Ectodermal cell (in vitro differentiated cells): ENCODE results near the gene B2M.
"Not testable (repeated sequence)": the region's sequence is repeated elsewhere in the genome, so short reads cannot be mapped to it uniquely, and the experiment has no call there.

Experiments used
- H3K27ac ChIP-seq: 2 replicates; pipeline ENCODE4 v1.7.0; 2013; ENCODE audit warnings: mild to moderate bottlenecking, low read depth, low read length; ENCODE audit not compliant: insufficient read depth, poor library complexity, severe bottlenecking
- H3K27me3 ChIP-seq: 2 replicates; pipeline ENCODE4 v1.7.0; 2013; ENCODE audit warnings: mild to moderate bottlenecking, low read length; ENCODE audit not compliant: insufficient read depth, control insufficient read depth, poor library complexity, severe bottlenecking
- H3K36me3 ChIP-seq: one replicate; pipeline ENCODE4 v1.7.0; 2013; ENCODE audit warnings: low read length; ENCODE audit not compliant: control insufficient read depth, insufficient read depth
- H3K4me1 ChIP-seq: one replicate; pipeline ENCODE4 v1.7.0; 2013; ENCODE audit warnings: low read length; ENCODE audit not compliant: control insufficient read depth, insufficient read depth
- H3K4me3 ChIP-seq: 2 replicates; pipeline ENCODE4 v1.7.0; 2013; ENCODE audit warnings: low read depth, low read length, control low read depth; ENCODE audit not compliant: insufficient read depth
- H3K9me3 ChIP-seq: 2 replicates; pipeline ENCODE4 v1.7.0; 2013; ENCODE audit warnings: mild to moderate bottlenecking, low read length, moderate library complexity; ENCODE audit not compliant: control insufficient read depth
- WGBS, 2 experiments: methylation state at CpG; one replicate each; pipeline ENCODE4 v1.1.7; 2013; ENCODE audit warnings: missing lambda C conversion rate in 2 of 2; 5-methylcytosine and 5-hydroxymethylcytosine counted together

The B2M gene

GRCh38 chr15:44673639-44674038 lies 37.7 kb upstream of the B2M start:
- H3K4me1 ChIP-seq, result no peaks in the 10 kb centered on the region
- no peak overlapping the region for H3K27ac ChIP-seq
- peaks cover 3% of the 10 kb centered on the region for H3K27me3 ChIP-seq
- H3K4me3 ChIP-seq, result no peak overlapping the region
- 90 to 94% methylated on average over 2 of the region's 2 CpGs for WGBS, 2 experiments
- no peaks in the 10 kb centered on the region for H3K9me3 ChIP-seq
- H3K36me3 ChIP-seq, result no peaks in the 10 kb centered on the region

DNA sequence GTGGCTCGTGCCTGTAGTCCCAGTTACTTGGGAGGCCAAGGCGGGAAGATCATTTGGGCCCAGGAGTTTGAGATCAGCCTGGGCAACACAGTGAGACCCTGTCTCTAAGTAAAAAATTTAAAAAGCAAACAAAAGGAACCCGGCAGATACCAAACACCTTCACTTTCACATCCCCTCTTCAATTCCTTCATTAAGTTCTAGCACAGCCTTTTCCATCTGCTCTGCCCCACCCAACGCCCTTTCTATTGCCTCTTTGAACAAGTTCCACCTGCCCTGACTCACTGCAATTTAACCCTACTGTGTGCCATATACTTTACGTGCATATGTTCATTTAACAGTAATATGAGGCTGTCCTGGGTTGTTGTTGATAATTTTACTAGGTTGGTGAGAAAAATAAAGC lies 35.4 kb upstream of the B2M start:
- WGBS, 2 experiments, result 88 to 93% methylated on average over 5 of the region's 5 CpGs
- H3K4me3 ChIP-seq, result no peak overlapping the region

DNA sequence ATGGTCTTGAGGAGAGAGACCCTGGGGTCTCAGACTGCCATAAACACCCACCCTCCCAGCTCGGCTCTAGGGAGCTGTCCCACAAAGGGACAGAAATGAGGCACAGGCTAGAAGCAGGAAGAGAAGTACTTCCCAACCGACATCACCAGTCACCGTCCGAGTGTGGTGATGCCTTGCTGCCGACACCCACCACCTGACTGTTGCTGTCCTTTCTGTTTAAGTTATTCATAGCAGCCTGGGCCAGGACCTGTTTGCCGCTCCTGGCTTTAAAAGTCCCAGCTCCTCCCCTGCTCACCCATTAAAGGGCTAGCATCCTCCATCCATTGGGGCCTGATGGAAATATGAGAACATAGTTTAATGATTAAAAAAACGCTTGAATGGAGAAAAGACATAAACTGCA lies 34.6 kb upstream of the B2M start:
- Histone ChIP-seq H3K4me3 (no peak overlapping the region), H3K36me3 (no peaks in the 10 kb centered on the region), H3K27me3 (peaks cover 3% of the 10 kb centered on the region), H3K9me3 (no peaks in the 10 kb centered on the region), H3K27ac (no peak overlapping the region), H3K4me1 (no peaks in the 10 kb centered on the region)
- 80 to 85% methylated on average over 7 of the region's 7 CpGs for WGBS, 2 experiments

More for the DNA sequence above, 35.4 kb upstream of the B2M start:
- Histone ChIP-seq H3K27ac (no peak overlapping the region), H3K36me3 (no peaks in the 10 kb centered on the region), H3K27me3 (peaks cover 3% of the 10 kb centered on the region), H3K9me3 (no peaks in the 10 kb centered on the region), H3K4me1 (no peaks in the 10 kb centered on the region)

- no peaks in the 10 kb centered on the region for H3K27me3 ChIP-seq
- H3K4me1 ChIP-seq, result no peaks in the 10 kb centered on the region
- H3K9me3 ChIP-seq, result no peaks in the 10 kb centered on the region
- H3K27ac ChIP-seq, result no peak overlapping the region
- H3K36me3 ChIP-seq, result no peaks in the 10 kb centered on the region
- WGBS, 2 experiments, result 78 to 88% methylated on average over 2 of the region's 2 CpGs
- no peak overlapping the region for H3K4me3 ChIP-seq
These were observed 29.1 kb upstream of the B2M start for GRCh38 chr15:44682211-44682610.

GRCh38 chr15:44682809-44683682 lies 28.3 kb upstream of the B2M start:
- H3K4me1 ChIP-seq, H3K4me3 ChIP-seq, H3K36me3 ChIP-seq, H3K27me3 ChIP-seq, H3K27ac ChIP-seq, H3K9me3 ChIP-seq: not testable (repeated sequence)
- 50 to 51% methylated on average over 8 of the region's 8 CpGs for WGBS, 2 experiments

GRCh38 chr15:44689318-44689717 lies 22.0 kb upstream of the B2M start:
- not testable (repeated sequence) for H3K27ac ChIP-seq, H3K4me3 ChIP-seq, H3K27me3 ChIP-seq, H3K9me3 ChIP-seq, H3K36me3 ChIP-seq, H3K4me1 ChIP-seq
- 80 to 86% methylated on average over 2 of the region's 2 CpGs for WGBS, 2 experiments

DNA sequence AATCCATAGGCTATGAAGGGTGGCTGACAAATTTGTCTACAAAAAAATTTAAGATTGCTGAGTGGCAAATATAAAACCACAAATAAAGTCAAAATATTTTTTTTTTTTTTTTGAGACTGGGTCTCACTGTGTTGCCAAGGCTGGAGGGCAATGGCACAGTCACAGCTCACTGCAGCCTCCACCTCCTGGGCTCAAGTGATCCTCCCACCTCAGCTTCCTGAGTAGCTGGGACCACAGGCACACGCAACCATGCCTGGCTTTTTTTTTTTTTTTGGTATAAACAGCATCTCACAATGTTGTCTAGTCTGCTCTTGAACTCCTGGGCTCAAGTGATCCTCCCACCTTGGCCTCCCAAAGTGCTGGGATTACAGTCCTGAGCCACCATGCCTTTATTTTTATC lies 21.1 kb upstream of the B2M start:
- H3K27ac ChIP-seq, H3K4me1 ChIP-seq, H3K9me3 ChIP-seq, H3K4me3 ChIP-seq, H3K27me3 ChIP-seq, H3K36me3 ChIP-seq: not testable (repeated sequence)
- 69 to 70% methylated on average over 1 of the region's 1 CpG for WGBS, 2 experiments

DNA sequence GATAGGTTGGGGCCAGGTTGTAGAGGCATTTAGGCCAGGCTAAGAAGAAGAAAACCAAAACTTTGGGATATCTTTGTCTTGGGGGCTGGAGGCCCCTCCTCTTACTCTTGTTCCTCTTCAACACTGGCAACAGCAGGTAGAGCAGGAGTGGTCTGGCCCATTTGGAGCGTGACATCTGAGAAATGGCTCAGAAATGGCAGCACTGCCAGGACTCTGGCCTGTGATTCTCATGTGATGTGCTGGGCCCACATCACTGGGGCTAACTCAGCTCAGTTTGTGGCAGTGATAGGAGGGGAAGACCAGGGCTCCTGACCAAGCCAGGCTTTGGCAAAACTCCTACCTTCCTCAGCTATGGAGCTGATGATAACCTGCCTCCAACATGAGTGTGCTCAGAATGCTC lies 18.7 kb upstream of the B2M start:
- Histone ChIP-seq H3K9me3 (no peaks in the 10 kb centered on the region), H3K27me3 (no peaks in the 10 kb centered on the region), H3K4me1 (no peaks in the 10 kb centered on the region), H3K4me3 (no peak overlapping the region), H3K27ac (no peak overlapping the region), H3K36me3 (no peaks in the 10 kb centered on the region)
- 88 to 98% methylated on average over 1 of the region's 1 CpG for WGBS, 2 experiments

- no peaks in the 10 kb centered on the region for H3K36me3 ChIP-seq
- H3K4me1 ChIP-seq, result no peaks in the 10 kb centered on the region
- WGBS, 2 experiments, result 88 to 90% methylated on average over 4 of the region's 4 CpGs
- no peak overlapping the region for H3K27ac ChIP-seq
- no peaks in the 10 kb centered on the region for H3K9me3 ChIP-seq
- no peak overlapping the region for H3K4me3 ChIP-seq
- H3K27me3 ChIP-seq, result no peaks in the 10 kb centered on the region
These were observed 16.9 kb upstream of the B2M start for GRCh38 chr15:44694416-44694815.

DNA sequence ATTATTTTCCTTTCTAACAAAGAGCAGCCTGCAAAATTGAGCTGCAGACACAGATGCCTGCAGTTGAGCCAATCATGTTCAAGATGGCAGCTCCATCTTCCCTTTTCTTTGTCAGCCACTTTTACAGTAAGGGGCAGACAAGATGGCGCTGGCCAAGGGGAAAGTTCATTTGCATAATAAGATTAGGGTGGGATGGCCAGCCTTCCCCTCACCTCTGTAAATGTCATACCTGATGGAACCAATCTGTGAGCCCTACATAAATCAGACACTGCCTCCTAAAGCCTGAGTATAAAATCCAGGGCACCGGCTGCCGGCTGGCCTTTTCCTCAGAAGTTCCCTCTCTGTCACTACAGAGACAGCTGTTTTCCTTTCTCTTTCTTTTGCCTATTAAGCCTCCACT lies 16.0 kb upstream of the B2M start:
- Histone ChIP-seq H3K27me3 (no peaks in the 10 kb centered on the region), H3K4me1 (no peaks in the 10 kb centered on the region), H3K27ac (no peak overlapping the region), H3K9me3 (no peaks in the 10 kb centered on the region), H3K4me3 (no peak overlapping the region), H3K36me3 (no peaks in the 10 kb centered on the region)
- WGBS, 2 experiments, result 83 to 94% methylated on average over 2 to 3 of the region's 3 CpGs

- Histone ChIP-seq H3K4me1 (no peaks in the 10 kb centered on the region), H3K27me3 (no peaks in the 10 kb centered on the region), H3K36me3 (no peaks in the 10 kb centered on the region), H3K9me3 (no peaks in the 10 kb centered on the region), H3K4me3 (no peak overlapping the region), H3K27ac (no peak overlapping the region)
These were observed 14.3 kb upstream of the B2M start for GRCh38 chr15:44697014-44697413.
